A172 (cell line): ENCODE data around the gene INPP4B. TPM values are rescaled to one million over a fixed set of nuclear protein-coding genes. Genes with fewer than 3 reads are reported as not detected.

ENCODE experiments used
- DNase-seq: peaks from one replicate; pipeline ENCODE4 v3.0.0-alpha.2; 2015; ENCODE audit warnings: low spot score
- total RNA-seq: library from RNA; depleted of rRNA; stranded (reverse); fragments of >200 nt; shearing (Covaris generic); gene quantifications from 2 replicates; pipeline ENCODE4 v1.2.3, GENCODE V29; 2014

Gene INPP4B
- total RNA-seq, 1 experiment from 2014 or later: 31.8 TPM

- DNase-seq: no peak
Observed at GRCh38 chr4:142579443-142579842, 266.7 kb downstream of the INPP4B start.

- DNase-seq: no peak
Observed at GRCh38 chr4:142574306-142574705, 271.8 kb downstream of the INPP4B start.

GRCh38 chr4:142572071-142572470 lies 274.0 kb downstream of the INPP4B start:
- DNase-seq: no peak

- no peak for DNase-seq
Observed at GRCh38 chr4:142567620-142568451, 278.3 kb downstream of the INPP4B start.

GRCh38 chr4:142567199-142567598 lies 278.9 kb downstream of the INPP4B start:
- DNase-seq: peak; percentile 33

- DNase-seq: no peak
Observed at GRCh38 chr4:142566777-142567176, 279.3 kb downstream of the INPP4B start.

- no peak for DNase-seq
Observed at GRCh38 chr4:142566243-142566642, 279.9 kb downstream of the INPP4B start.

GRCh38 chr4:142565771-142566170 lies 280.3 kb downstream of the INPP4B start:
- no peak for DNase-seq

GRCh38 chr4:142563682-142564291 lies 282.3 kb downstream of the INPP4B start:
- DNase-seq: peak; percentile 32

- no peak for DNase-seq
Observed at GRCh38 chr4:142559986-142560385, 286.1 kb downstream of the INPP4B start.

- peak; percentile 45 for DNase-seq
Observed at GRCh38 chr4:142558851-142559250, 287.2 kb downstream of the INPP4B start.

GRCh38 chr4:142557239-142557801 lies 288.8 kb downstream of the INPP4B start:
- DNase-seq: no peak

GRCh38 chr4:142556570-142557238 lies 289.4 kb downstream of the INPP4B start:
- DNase-seq: no peak

- DNase-seq: no peak
Observed at GRCh38 chr4:142556048-142556447, 290.1 kb downstream of the INPP4B start.

GRCh38 chr4:142554412-142554811 lies 291.7 kb downstream of the INPP4B start:
- DNase-seq: no peak

GRCh38 chr4:142551517-142552305 lies 294.4 kb downstream of the INPP4B start:
- DNase-seq: no peak

- peak; percentile 64 for DNase-seq
Observed at GRCh38 chr4:142550965-142551364, 295.1 kb downstream of the INPP4B start.

GRCh38 chr4:142549726-142550463 lies 296.2 kb downstream of the INPP4B start:
- peak; percentile 98 for DNase-seq

GRCh38 chr4:142549248-142549647 lies 296.9 kb downstream of the INPP4B start:
- no peak for DNase-seq

GRCh38 chr4:142548491-142548890 lies 297.6 kb downstream of the INPP4B start:
- DNase-seq: no peak

- DNase-seq: no peak
Observed at GRCh38 chr4:142547974-142548373, 298.1 kb downstream of the INPP4B start.
